AG10803 (cell line): ENCODE measurements around the gene NNAT.
A peak's percentile ranks its signal among the peaks of the same experiment; 100 is the strongest.
"Not testable (repeated sequence)": the region's sequence is repeated elsewhere in the genome, so short reads cannot be mapped to it uniquely, and the experiment has no call there.

Experiments used
- DNase-seq: peaks from one replicate; pipeline ENCODE4 v3.0.0; 2010; ENCODE audit warnings: low read depth
- H3K4me3 ChIP-seq: 2 replicates; pipeline ENCODE4 v1.5.1; 2011; ENCODE audit warnings: mild to moderate bottlenecking, low read length, control low read depth
- TF ChIP-seq, protein P1 (sequence below): conservative IDR thresholded peaks from 2 replicates; pipeline ENCODE4 v1.5.1; 2011; ENCODE audit warnings: mild to moderate bottlenecking, low read length, control low read depth, inconsistent platforms

The NNAT gene

DNA sequence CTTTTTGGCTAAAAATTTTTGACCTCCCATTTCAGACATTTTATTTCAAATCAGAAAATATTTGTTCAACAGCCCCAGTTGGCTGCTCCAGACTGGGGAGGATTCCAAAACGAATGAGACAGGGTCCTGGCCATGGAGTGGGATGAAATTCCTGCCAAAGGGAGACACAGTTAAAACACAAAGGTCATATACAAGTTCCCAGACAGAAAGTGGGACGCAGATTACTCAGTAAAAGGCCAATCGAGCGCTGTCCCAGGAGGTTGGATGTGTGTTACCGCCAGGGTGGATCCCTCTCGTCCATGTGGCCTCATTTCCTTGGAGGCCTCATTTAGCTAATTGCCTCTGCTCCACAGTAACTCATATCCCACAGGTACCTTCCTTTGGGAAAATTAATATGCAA, 41.8 kb upstream of the NNAT start:
- H3K4me3 ChIP-seq, result no peak overlapping the region
- TF ChIP-seq, protein P1, sequence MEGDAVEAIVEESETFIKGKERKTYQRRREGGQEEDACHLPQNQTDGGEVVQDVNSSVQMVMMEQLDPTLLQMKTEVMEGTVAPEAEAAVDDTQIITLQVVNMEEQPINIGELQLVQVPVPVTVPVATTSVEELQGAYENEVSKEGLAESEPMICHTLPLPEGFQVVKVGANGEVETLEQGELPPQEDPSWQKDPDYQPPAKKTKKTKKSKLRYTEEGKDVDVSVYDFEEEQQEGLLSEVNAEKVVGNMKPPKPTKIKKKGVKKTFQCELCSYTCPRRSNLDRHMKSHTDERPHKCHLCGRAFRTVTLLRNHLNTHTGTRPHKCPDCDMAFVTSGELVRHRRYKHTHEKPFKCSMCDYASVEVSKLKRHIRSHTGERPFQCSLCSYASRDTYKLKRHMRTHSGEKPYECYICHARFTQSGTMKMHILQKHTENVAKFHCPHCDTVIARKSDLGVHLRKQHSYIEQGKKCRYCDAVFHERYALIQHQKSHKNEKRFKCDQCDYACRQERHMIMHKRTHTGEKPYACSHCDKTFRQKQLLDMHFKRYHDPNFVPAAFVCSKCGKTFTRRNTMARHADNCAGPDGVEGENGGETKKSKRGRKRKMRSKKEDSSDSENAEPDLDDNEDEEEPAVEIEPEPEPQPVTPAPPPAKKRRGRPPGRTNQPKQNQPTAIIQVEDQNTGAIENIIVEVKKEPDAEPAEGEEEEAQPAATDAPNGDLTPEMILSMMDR, result no peak
- DNase-seq, result no peak

DNA sequence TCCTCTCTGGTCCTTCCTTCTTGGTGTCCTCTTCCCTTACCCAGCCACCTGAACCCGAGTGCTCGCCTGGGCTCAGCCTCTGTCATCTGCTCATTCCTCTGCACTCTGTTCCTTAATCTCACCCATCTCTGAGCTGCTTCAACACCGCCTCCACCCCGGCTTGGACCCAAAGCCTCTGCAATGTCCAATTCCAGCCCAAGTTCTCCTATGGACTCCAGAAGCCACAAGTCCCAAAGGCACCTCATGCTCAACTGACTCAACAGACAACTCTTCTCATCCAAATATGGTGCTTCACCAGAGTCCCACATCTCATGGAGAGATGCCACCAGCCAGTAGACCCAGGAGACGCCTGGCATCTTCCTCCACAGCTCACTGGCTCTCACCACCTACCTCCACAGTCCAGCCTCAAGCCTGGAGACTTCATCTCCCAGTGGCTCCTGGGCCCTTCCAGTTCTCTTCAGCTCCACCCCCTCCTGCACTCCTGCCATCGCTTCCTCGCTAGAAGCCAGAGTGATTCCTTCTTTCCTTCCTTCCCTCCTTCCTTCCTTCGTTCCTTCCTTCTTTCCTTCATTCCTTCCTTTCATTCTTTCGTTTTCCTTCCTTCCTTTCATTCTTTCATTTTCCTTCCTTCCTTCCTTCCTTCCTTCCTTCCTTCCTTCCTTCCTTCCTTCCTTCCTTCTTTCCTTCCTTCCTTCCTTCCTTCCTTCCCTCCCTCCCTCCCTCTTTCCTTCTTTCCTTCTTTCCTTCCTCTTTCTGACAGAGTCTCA, 40.9 kb upstream of the NNAT start:
- H3K4me3 ChIP-seq, result no peak overlapping the region
- TF ChIP-seq, protein P1, result no peak
- DNase-seq, result no peak

DNA sequence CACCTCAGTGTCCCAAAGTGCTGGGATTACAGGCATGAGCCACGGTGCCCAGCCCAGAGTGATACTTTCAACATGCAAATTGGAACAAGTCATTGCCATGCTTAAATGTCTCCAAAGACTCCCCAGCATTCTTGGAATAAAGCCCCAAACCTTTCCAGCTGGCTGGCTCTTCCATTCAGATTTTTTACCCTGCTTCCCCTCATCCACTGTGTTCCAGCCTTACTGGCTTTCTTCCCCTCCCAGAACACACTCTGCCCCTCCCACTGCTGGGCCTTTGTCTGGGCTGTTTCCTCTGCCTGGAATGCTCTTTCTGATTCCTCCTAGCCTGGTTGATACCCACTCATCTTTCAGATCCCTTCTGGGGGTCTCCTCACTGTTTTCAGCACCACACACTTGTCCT, 40.1 kb upstream of the NNAT start:
- TF ChIP-seq, protein P1, result no peak
- no peak overlapping the region for H3K4me3 ChIP-seq
- peak; percentile 6 for DNase-seq

DNA sequence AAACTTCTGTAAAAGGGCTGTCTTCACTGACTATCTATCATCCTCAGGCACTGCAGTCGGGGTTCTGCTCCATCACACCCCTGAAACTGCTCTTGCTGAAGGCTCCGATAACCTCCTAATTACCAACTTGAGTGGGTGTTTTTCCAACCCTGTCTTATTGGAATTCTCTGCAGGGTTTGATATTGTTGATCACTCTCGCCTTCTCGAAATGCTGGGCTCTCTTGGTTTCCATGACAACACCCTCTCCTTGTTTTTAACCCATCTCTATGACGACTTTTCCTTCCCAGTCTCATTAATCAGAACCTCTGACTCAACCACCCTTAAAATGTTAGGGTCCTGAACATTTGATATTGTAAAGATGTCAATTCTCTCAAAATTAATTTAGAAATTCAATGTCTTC, 39.4 kb upstream of the NNAT start:
- no peak overlapping the region for H3K4me3 ChIP-seq
- TF ChIP-seq, protein P1, result no peak
- DNase-seq, result no peak

DNA sequence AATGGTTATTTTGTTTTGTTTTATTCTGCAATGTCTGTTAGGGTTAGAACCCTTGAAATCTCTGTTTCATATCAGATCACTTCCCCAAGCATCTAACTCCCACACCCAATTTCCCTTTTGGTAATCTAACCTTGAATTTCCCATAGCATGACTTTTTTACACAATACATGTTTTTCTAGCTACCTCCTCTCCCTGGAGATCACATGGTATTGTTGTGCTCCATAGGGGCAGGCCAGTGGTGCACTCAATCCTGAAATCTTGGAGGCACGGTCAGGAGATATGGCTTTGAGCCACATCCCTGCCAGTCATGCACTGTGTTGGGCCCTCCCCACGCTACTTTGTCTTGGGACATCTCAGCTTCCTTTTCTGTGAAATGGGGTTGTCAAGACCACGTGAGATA, 36.7 kb upstream of the NNAT start:
- TF ChIP-seq, protein P1, result no peak
- H3K4me3 ChIP-seq, result no peak overlapping the region
- no peak for DNase-seq

DNA sequence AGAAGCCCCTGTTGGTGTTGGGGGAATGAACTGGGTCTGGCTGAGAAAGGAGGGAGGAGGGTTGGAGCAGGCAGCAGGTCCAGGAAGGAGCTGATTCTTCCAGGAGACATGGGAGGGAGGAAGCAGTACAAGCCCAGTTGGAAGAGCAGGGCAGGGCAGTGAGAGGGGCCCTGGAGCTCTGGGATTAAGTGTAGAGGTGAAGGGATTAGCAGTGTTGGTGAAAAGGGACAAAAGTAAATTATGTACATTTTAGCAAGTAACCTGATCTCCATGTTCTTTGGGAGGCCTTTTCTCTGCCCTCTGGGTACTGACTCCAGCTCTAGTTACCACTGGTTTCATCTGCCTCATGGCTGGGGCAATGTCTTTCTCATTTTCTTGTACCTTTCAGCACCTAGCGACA, 34.8 kb upstream of the NNAT start:
- not testable (repeated sequence) for DNase-seq, H3K4me3 ChIP-seq

DNA sequence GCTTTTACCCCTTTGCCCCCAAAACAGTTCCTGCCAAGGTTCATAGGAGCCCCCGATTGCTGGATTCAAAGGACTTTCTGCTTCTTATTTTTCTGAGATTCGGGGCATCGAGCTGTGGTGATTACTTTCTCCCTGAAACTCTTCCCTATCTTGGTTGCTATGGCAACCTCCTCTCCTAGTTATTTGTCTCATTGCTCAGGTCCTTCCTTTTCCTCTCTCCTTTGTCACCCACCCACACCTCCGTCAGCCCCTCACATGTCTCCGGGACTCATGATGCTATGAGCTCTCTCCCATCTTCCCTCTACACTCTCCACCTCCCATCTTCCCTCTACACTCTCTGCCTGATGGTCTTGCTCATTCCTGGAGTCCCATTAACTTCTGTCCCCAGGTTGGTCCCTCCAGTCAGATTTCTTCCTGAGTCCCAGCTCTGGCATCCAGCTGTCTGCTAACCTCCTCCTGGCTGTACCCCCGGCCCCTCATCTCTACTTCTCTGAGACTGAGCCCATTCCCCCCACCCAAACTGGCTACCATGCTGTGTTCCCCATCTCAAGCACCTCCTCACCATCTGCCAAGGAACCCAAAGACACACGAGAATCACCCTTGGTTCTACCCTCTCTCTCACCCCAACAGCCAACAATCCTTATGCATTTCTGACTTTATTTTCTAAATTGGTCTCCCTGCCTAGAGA, 30.2 kb upstream of the NNAT start:
- no peak for DNase-seq
- TF ChIP-seq, protein P1, result no peak
- H3K4me3 ChIP-seq, result no peak overlapping the region
